GM12891 (cell line): ENCODE data around the gene DNAJC4.

ENCODE experiments used
- DNase-seq: peaks from one replicate; pipeline ENCODE4 v3.0.0; 2011; ENCODE audit warnings: low spot score; ENCODE audit not compliant: insufficient read length
- FAIRE-seq: peaks from 2 replicates; lab custom pipeline; 2011; peaks lifted over from hg19 to GRCh38; lab: Jason Lieb, UNC
- PAX5 ChIP-seq: IDR thresholded peaks from 2 replicates; pipeline ENCODE4 v1.6.1; 2011; ENCODE audit warnings: low read length, moderate library complexity, mild to moderate bottlenecking; ENCODE audit not compliant: insufficient read depth, severe bottlenecking
- POLR2A ChIP-seq: IDR thresholded peaks from 2 replicates; pipeline ENCODE4 v1.6.1; 2011; ENCODE audit warnings: low read depth, low read length, control low read depth
- POLR2AphosphoS5 ChIP-seq: IDR thresholded peaks from 2 replicates; pipeline ENCODE4 v1.6.1; 2011; ENCODE audit warnings: low read depth, low read length, control low read depth
- POU2F2 ChIP-seq: IDR thresholded peaks from 2 replicates; pipeline ENCODE4 v1.6.1; 2011; ENCODE audit warnings: low read depth, mild to moderate bottlenecking, control low read depth, low read length, moderate library complexity
- SPI1 ChIP-seq: IDR thresholded peaks from 2 replicates; pipeline ENCODE4 v1.6.1; 2011; ENCODE audit warnings: low read depth, low read length, control low read depth
- TAF1 ChIP-seq: IDR thresholded peaks from 2 replicates; pipeline ENCODE4 v1.6.1; 2011; ENCODE audit warnings: low read depth, low read length, control low read depth

Gene DNAJC4

GRCh38 chr11:64222651-64223000 lies 7.7 kb upstream of the DNAJC4 start:
- no peak for DNase-seq
- TF ChIP-seq SPI1 (no peak), POLR2A (no peak), PAX5 (no peak), POU2F2 (no peak), TAF1 (no peak), POLR2AphosphoS5 (no peak)
- FAIRE-seq = no peak

GRCh38 chr11:64223001-64223651 lies 7.2 kb upstream of the DNAJC4 start:
- FAIRE-seq = no peak
- DNase-seq = no peak
- TF ChIP-seq PAX5 = no peak
- no peak for TF ChIP-seq TAF1
- no peak for TF ChIP-seq POLR2A
- no peak for TF ChIP-seq SPI1
- no peak for TF ChIP-seq POU2F2
- peak; percentile 49; the same call in 1 of the 2 replicates for TF ChIP-seq POLR2AphosphoS5

- FAIRE-seq = no peak
- TF ChIP-seq POLR2A = 0 out of 2 replicates have a peak, but pooled peaks have one; percentile 25
- no peak for TF ChIP-seq POU2F2
- no peak for TF ChIP-seq SPI1
- no peak for TF ChIP-seq TAF1
- TF ChIP-seq PAX5 = no peak
- peak; percentile 80; the same call in 1 of the 2 replicates for TF ChIP-seq POLR2AphosphoS5
Measured at GRCh38 chr11:64224151-64224890, 6.0 kb upstream of the DNAJC4 start.

GRCh38 chr11:64224891-64225607 lies 5.3 kb upstream of the DNAJC4 start:
- DNase-seq (peak; percentile 30), FAIRE-seq (peak; percentile 20)
- TF ChIP-seq POLR2AphosphoS5 (0 out of 2 replicates have a peak, but pooled peaks have one; percentile 15), PAX5 (no peak), TAF1 (no peak), POLR2A (no peak; the same call in 1 of the 2 replicates), SPI1 (0 out of 2 replicates have a peak, but pooled peaks have one; percentile 28)

More at GRCh38 chr11:64224151-64224890, 6.0 kb upstream of the DNAJC4 start:
- no peak for DNase-seq

- FAIRE-seq (peak; percentile 90), DNase-seq (peak; percentile 96)
- no peak for TF ChIP-seq TAF1
- TF ChIP-seq SPI1 = peak; percentile 81
- peak; percentile 15; the same call in 1 of the 2 replicates for TF ChIP-seq POLR2AphosphoS5
Measured at GRCh38 chr11:64225608-64226506, 4.5 kb upstream of the DNAJC4 start, which contains the start of the genes NUDT22 and TRPT1. Gene NUDT22 (plus strand): TSS chr11:64226274. CDS start chr11:64226653, 379 bp downstream. Gene TRPT1 (minus strand): TSS chr11:64226186. CDS start chr11:64225860, 326 bp downstream.

- DNase-seq (no peak), FAIRE-seq (peak; percentile 90)
- TF ChIP-seq SPI1 = 0 out of 2 replicates have a peak, but pooled peaks have one; percentile 5
- TF ChIP-seq POLR2A = peak; percentile 54; the same call in 1 of the 2 replicates
- peak; percentile 57; the same call in 1 of the 2 replicates for TF ChIP-seq POLR2AphosphoS5
- TF ChIP-seq PAX5 = no peak
- no peak for TF ChIP-seq POU2F2
- 0 out of 2 replicates have a peak, but pooled peaks have one; percentile 31 for TF ChIP-seq TAF1
Measured at GRCh38 chr11:64226507-64227051, 3.8 kb upstream of the DNAJC4 start.

GRCh38 chr11:64227405-64227956 lies 2.9 kb upstream of the DNAJC4 start:
- FAIRE-seq = no peak
- DNase-seq = no peak
- no peak for TF ChIP-seq SPI1
- TF ChIP-seq TAF1 = no peak
- no peak for TF ChIP-seq PAX5
- no peak for TF ChIP-seq POLR2A
- TF ChIP-seq POU2F2 = no peak
- TF ChIP-seq POLR2AphosphoS5 = no peak
